NCI-H774 (cell line): ENCODE data around the gene SUMF2.
"Not testable (repeated sequence)": the region's sequence is repeated elsewhere in the genome, so short reads cannot be mapped to it uniquely, and the experiment has no call there.

ENCODE experiments used
- DNase-seq: peaks from one replicate; lab custom pipeline; 2025; lab: John Stamatoyannopoulos, UW

The SUMF2 gene

DNA sequence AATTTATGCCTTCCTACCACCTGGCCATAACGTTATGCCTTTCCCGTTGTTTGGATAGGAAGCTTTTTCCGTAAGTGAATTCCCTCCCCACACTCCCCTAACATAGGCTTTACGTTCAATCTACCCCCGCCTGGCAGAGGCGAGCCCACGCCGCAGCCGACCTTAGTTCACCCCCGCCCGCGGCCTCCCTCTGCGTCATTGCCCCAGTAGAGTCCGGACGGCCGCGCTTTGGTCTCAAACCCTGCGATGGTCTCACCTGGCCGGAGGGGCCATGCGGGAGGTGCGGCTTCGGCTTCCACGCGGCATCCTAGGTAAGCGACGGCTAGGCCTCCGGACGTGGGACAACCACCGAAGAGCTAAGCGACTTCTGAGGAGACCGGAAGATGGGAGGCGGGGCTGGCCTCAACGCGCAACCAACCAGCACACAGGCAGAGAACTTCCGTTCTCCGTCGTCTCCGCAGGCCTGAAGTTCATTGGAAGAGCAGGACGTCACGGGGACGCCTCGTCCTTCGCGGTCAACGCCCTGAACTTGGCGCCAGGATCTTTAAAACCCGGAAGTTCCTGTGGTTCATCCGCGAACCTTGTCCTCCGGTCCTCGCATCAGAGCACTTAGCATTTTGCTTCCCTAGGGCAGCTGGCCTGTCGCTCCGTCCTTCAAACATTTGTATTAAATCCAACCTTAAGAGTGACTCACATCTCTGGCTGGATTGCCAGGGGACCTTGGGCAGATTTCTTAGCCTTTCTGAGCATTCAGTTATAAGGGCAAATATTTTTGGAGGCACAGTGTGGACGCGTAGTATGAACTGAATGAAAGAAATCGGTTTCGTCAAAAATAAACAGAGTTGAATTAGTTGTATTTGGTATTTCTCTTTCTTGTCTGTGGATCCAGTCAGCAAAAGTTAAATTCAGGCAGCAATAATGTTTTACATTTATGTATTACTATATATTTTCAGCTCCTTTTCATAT is 42.3 kb downstream of the SUMF2 start, which contains the start of gene CHCHD2:
CHCHD2 (minus strand) TSS at position 369 of the 966 bp plus-strand sequence; CDS start at position 306, 63 bp downstream.
- peak; percentile 99 for DNase-seq

DNA sequence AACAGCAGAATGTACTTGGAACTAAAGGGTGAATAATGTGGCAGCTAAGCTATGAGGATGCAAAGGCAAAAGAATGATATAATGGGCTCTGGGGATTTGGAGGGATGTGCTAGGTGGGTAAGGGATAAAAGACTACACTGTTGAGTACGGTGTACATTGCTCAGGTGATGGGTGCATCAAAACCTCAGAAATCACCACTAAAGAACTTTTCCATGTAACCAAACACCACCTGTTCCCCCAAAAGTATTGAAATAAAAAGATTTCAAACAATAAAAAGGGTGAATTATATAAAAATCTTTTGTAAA is 43.8 kb downstream of the SUMF2 start:
- no peak for DNase-seq

DNA sequence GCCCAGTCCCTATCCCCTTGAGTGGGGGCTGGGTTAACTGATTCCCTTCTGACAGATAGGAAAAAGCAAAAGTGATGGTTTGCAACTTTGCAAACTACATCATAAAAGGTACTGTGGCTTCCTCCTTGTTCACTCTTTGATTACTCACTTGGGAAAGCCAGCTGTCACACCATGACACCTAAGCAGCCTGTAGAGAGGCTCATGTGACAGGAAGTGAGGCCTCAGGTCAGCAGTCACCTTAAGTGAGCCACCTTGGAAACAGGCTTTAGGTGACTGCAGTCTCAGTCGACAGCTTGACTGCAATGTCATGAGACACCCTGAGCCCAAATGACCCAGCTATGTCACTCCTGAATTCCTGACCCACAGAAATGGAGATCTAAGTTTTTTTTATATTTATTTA is 46.5 kb downstream of the SUMF2 start:
- no peak for DNase-seq

DNA sequence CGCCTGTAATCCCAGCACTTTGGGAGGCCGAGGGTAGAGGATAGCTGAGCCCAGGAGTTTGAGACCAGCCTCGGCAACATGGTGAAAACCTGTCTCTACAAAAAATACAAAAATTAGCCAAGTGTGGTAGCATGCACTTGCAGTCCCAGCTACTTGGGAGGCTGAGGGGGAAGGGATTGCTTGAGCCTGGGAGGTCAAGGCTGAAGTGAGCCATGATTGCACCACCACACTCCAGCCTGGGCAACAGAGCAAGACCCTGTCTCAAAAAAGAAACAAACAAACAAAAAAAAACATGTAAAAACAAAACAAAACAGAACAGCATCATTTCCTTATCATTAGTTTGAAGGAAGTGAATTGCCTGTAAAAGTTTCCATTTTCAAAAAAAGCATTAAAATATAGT is 48.2 kb downstream of the SUMF2 start:
- not testable (repeated sequence) for DNase-seq

DNA sequence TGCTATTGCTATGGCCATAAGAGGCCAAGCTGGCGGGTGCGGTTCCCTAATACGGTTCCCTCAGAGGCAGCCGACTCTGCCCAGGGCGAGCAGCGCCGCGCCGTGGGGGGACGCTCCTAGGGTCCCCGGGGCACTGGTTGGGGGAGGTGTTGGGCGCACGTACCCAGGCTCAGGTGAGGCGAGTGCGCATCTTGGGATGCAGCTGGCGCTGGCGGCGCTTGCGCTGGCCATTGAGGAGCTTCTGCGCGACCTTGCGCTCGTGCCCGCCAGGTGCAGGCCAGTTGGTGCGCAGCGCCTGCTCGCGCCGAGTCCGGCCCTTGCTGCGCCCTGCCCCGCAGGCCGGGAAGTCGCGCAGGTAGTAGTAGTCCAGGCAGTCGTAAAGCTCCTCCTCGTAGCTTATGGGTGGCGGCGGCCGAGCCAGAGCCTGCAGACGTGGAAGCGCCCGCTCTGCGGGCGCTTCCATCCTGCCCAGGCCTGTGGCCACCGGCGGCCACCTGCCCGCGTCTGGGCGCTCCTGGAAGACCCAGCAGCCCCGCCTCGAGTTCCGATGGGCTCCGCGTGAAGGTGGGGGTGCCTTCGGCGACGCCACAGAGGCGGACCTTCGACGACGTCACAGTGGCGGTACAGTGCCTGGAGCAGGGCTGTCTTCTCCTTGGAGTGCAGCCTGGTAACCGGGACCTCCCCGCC is 51.9 kb downstream of the SUMF2 start, which contains the start of gene NUPR2:
NUPR2 (minus strand) TSS at position 566 of the 687 bp plus-strand sequence; CDS start at position 463, 103 bp downstream.
- no peak for DNase-seq

DNA sequence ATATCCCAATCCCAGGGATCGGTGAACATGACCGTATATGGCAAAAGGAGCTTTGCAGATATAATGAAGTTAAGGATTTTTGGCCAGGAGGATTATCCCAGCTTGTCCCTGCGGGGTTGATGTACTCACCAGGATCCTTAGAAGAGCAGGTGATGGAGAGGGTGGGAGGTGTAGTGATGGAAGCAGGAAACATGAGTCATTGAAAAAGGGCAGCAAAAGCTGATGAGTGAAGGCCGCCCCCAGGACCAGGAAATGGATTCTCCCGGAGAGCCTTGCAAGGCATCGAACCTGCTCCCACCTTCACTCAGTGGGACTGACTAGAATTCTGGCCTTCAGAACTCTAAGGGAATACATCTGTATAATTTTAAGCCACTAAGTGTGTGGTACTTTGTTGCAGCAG is 57.4 kb downstream of the SUMF2 start:
- DNase-seq, result no peak

DNA sequence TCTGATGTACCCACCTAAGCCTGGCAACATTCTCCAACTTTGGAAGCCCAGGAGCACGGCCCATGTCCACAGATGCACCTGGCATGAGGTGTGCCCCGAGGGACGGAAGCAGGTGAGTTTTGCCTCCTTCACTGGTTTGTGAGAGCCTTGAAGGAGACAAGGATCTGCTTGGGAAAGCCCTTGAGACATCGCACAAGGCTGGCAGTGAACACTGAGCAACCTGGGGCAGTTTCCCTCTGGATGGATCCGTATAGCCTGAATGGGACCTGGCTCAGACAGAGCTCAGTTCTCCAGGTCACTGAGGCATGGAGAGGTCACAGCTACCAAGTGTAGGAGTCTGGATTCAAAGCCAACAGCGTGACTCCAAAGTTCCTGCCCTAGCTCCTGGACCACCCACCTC is 60.9 kb downstream of the SUMF2 start:
- no peak for DNase-seq

DNA sequence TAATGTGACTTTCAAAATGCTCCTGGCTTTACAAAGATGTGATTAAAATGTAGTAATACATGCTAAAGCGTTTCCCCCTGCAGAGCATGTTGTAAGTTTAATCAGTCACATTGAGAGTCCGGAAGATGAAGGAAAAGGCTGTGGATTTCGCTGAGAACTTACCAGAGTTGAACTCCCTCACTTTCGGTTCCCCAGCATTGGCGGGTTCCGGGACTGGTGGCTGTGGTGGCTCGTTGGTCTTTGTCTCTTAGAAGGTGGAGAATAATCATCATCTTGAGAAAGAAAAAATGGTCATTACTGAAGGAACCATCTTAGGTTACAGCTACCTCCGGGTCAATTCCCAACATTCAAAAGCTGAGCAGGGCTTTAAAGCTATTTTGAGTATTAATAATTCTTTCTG is 61.7 kb downstream of the SUMF2 start:
- no peak for DNase-seq

DNA sequence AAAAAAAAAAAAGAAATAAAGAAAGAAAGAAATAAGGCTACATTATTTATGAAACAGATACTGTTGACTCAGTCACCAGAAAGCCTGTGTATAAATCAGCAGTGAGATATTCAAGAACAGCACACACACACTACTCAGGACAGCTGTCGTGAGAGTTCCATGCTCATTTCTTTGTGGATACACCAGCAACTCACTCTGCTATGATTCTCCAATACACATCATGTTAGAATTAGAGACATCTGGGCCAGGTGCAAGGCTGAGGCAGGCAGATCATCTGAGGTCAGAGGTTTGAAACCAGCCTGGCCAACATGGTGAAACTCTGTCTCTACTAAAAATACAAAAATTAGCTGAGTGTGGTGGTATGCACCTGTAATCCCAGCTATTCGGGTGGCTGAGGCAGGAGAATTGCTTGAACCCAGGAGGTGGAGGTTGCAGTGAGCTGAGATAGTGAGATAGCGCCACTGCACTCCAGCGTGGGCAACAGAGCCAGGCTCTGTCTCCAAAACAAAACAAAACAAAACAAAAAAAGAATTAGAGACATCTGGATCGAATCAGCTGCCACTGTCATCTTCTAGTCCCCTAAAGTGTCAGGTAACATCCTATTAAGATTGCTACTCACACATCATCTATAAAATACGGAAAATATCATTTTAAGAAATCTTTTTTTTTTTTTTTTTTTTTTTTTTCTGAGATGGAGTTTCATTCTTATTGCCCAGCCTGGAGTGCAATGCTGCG is 63.3 kb downstream of the SUMF2 start:
- no peak for DNase-seq
